ENCODE results near the gene SLC16A3. TPM values are rescaled to one million over a fixed set of nuclear protein-coding genes. Genes with fewer than 3 reads are reported as not detected.

The SLC16A3 gene
- total RNA-seq, 2 experiments from 2014 or later: 183 to 193 TPM

GRCh38 chr17:82222816-82223215, 6.0 kb upstream of the SLC16A3 start:
- Mint-ChIP-seq H3K4me3 (no peak overlapping the region), H3K27ac (no peak overlapping the region), H3K36me3 (ENCODE audit: low read depth) (no peaks in the 10 kb centered on the region), H3K27me3 (no peaks in the 10 kb centered on the region), H3K9me3 (no peaks in the 10 kb centered on the region), H3K4me1 (ENCODE audit: low read depth) (peaks cover 1% of the 10 kb centered on the region)
- TF ChIP-seq CTCF (IDR thresholded peaks at IDR 0.05): no peak
- intact Hi-C loops (cut with micrococcal nuclease): no loop called here
- CTCF ChIA-PET: no interaction called here
- ATAC-seq (no peak), DNase-seq (no peak)
- POLR2A ChIA-PET: interaction anchor here (0.7 kb wide), 1 partner anchor 188 kb away, joined by 3 read pairs; no protein-coding TSS in a partner anchor

GRCh38 chr17:82223517-82223916, 5.3 kb upstream of the SLC16A3 start:
- Mint-ChIP-seq H3K4me1 (ENCODE audit: low read depth) (peaks cover 1% of the 10 kb centered on the region), H3K4me3 (no peak overlapping the region), H3K27ac (no peak overlapping the region), H3K27me3 (no peaks in the 10 kb centered on the region), H3K9me3 (no peaks in the 10 kb centered on the region), H3K36me3 (ENCODE audit: low read depth) (no peaks in the 10 kb centered on the region)
- DNase-seq (no peak), ATAC-seq (no peak)
- intact Hi-C loops (cut with micrococcal nuclease): no loop called here
- ChIA-PET POLR2A (interaction anchor here (0.7 kb wide), 1 partner anchor 187 kb away, joined by 3 read pairs; no protein-coding TSS in a partner anchor), CTCF (no interaction called here)
- TF ChIP-seq CTCF (IDR thresholded peaks at IDR 0.05): no peak

DNA sequence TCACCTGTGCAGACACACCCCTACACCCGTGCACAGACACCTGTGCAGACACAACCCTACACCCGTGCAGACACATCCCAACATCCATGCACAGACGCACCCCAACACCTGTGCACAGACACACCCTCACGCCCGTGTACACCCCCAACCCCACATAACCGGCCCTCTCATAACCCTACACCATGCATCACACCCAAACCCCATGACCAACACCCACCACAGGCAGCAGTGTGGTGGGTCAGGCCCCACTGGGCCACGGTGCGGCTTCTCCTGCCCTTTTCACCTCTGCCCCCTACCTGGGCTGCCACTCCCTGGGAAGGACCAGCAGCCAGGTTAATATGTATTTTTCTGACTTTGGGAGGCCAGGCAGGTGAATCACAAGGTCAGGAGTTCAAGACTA, 4.2 kb upstream of the SLC16A3 start:
- Mint-ChIP-seq H3K4me1 (ENCODE audit: low read depth) (peaks cover 1% of the 10 kb centered on the region), H3K36me3 (ENCODE audit: low read depth) (no peaks in the 10 kb centered on the region), H3K9me3 (no peaks in the 10 kb centered on the region), H3K27me3 (no peaks in the 10 kb centered on the region), H3K4me3 (no peak overlapping the region), H3K27ac (no peak overlapping the region)
- intact Hi-C loops (cut with micrococcal nuclease): no loop called here
- TF ChIP-seq CTCF (IDR thresholded peaks at IDR 0.05): no peak
- DNase-seq: no peak
- ATAC-seq: no peak
- CTCF ChIA-PET: interaction anchor here (1.0 kb wide), 1 partner anchor 19 kb away, joined by 5 read pairs; no protein-coding TSS in a partner anchor
- POLR2A ChIA-PET: no interaction called here

DNA sequence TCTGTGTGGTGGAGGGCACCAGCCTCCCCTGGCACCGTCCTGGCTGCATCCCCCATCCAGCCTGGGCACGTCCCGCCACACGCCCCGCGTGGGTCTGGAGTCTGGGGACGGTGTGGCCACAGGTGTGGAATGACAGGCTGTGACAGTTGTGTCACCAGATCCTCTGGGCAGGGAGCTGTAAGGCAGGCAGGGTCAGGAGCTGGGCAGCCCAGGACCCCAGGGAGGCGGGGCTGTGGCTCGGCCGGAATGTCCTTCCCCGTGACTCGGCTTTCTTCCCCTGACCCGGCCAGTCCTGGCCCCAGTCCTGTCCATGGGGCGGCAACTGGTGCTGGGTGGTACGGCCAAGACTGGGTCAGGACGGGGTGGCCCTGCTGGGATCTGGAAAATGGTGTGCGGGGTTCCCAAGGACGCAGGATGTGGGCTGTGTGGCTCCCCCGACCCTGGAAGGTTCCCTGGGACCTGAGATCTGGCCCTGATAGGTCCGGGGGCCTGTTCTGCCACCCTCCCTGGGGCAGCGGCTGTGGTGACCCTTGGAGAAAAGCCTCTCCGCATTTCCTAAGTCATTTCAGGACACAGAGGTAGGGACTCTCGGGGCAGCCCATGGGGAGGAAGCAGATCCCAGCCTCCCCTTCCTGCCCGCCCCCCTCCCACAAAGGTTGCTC, 3.3 kb upstream of the SLC16A3 start:
- POLR2A ChIA-PET: interaction anchor here (1.3 kb wide), 2 partner anchors 9 to 13 kb away, joined by 3 to 5 read pairs; partner anchors contain the start of gene CCDC57
- H3K36me3 Mint-ChIP-seq (ENCODE audit: low read depth): peaks cover 6% of the 10 kb centered on the region
- H3K27ac Mint-ChIP-seq: no peak overlapping the region
- DNase-seq (no peak), ATAC-seq (no peak)
- intact Hi-C loops (cut with micrococcal nuclease): no loop called here
- peaks cover 3% of the 10 kb centered on the region for H3K4me1 Mint-ChIP-seq (ENCODE audit: low read depth)
- H3K9me3 Mint-ChIP-seq: no peaks in the 10 kb centered on the region
- CTCF ChIA-PET: interaction anchor here (1.0 to 1.6 kb wide), 2 partner anchors 19 kb away, joined by 4 to 5 read pairs; no protein-coding TSS in a partner anchor
- no peak overlapping the region for H3K4me3 Mint-ChIP-seq
- H3K27me3 Mint-ChIP-seq: no peaks in the 10 kb centered on the region
- TF ChIP-seq CTCF (IDR thresholded peaks at IDR 0.05): no peak

- intact Hi-C loops (cut with micrococcal nuclease): no loop called here
- no peak overlapping the region for H3K4me3 Mint-ChIP-seq
- POLR2A ChIA-PET: interaction anchor here (1.3 kb wide), 2 partner anchors 10 to 14 kb away, joined by 3 to 5 read pairs; partner anchors contain the start of gene CCDC57
Observed at GRCh38 chr17:82226146-82226808, 2.6 kb upstream of the SLC16A3 start.

More at GRCh38 chr17:82226146-82226808, 2.6 kb upstream of the SLC16A3 start:
- CTCF ChIA-PET: interaction anchor here (1.6 kb wide), 1 partner anchor 20 kb away, joined by 4 read pairs; no protein-coding TSS in a partner anchor
- no peak for TF ChIP-seq CTCF (IDR thresholded peaks at IDR 0.05)
- DNase-seq (no peak), ATAC-seq (no peak)
- Mint-ChIP-seq H3K27me3 (no peaks in the 10 kb centered on the region), H3K27ac (no peak overlapping the region), H3K9me3 (no peaks in the 10 kb centered on the region), H3K4me1 (ENCODE audit: low read depth) (peaks cover 3% of the 10 kb centered on the region), H3K36me3 (ENCODE audit: low read depth) (peaks cover 6% of the 10 kb centered on the region)
